Calu3 (cell line): ENCODE results near the gene DDX43. TPM values are rescaled to one million over a fixed set of nuclear protein-coding genes. Genes with fewer than 3 reads are reported as not detected.
"Not testable (repeated sequence)": the region's sequence is repeated elsewhere in the genome, so short reads cannot be mapped to it uniquely, and the experiment has no call there.

Experiments used
- BruUV-seq: library from RNA; stranded (reverse); fragments of 400-500 nt; replicated peaks from 2 replicates; lab custom pipeline; 2021; lab: Mats Ljungman, UMichigan
- CTCF ChIA-PET: fragments of 300-600 bp; sonication (Branson Sonifier 250); formaldehyde crosslinking; loops from one replicate; lab custom pipeline; 2022; ENCODE audit warnings: antibody characterized with exemption; lab: Charles Lee
- DNase-seq: peaks from one replicate; pipeline ENCODE4 v3.0.0; 2022
- H3K27ac Mint-ChIP-seq: one replicate; pipeline ENCODE4 v1.8.0; 2022; ENCODE audit warnings: mixed read lengths; ENCODE audit not compliant: unreplicated experiment
- H3K27me3 Mint-ChIP-seq: one replicate; pipeline ENCODE4 v1.8.0; 2022; ENCODE audit warnings: mixed read lengths; ENCODE audit not compliant: unreplicated experiment
- H3K36me3 Mint-ChIP-seq: one replicate; pipeline ENCODE4 v1.8.0; 2022; ENCODE audit warnings: mild to moderate bottlenecking, moderate library complexity, mixed read lengths; ENCODE audit not compliant: insufficient read depth, unreplicated experiment
- H3K4me1 Mint-ChIP-seq: one replicate; pipeline ENCODE4 v1.8.0; 2022; ENCODE audit warnings: mild to moderate bottlenecking, low read depth, mixed read lengths; ENCODE audit not compliant: unreplicated experiment
- H3K4me3 Mint-ChIP-seq: one replicate; pipeline ENCODE4 v1.8.0; 2022; ENCODE audit warnings: mild to moderate bottlenecking, low read depth, moderate library complexity, mixed read lengths; ENCODE audit not compliant: unreplicated experiment
- H3K9me3 Mint-ChIP-seq: one replicate; pipeline ENCODE4 v1.8.0; 2022; ENCODE audit warnings: low read depth, mixed read lengths; ENCODE audit not compliant: unreplicated experiment
- CTCF ChIP-seq: fragments of 200-600 bp; IDR thresholded peaks from one replicate; pipeline ENCODE4 v1.8.0; 2022; ENCODE audit warnings: antibody characterized with exemption; ENCODE audit not compliant: unreplicated experiment
- intact Hi-C: fragments of 100-400 bp; cut with micrococcal nuclease; formaldehyde crosslinking; loops from one replicate; pipeline ENCODE4 v1.10.0; 2022; ENCODE audit not compliant: unreplicated experiment
- total RNA-seq: library from RNA; stranded (reverse); gene quantifications from 2 replicates; pipeline ENCODE4 v1.2.3, GENCODE V29; 2022

DDX43 gene
- total RNA-seq, 1 experiment from 2014 or later = 13.4 TPM

GRCh38 chr6:73388800-73389512, 5.7 kb upstream of the DDX43 start:
- Mint-ChIP-seq H3K9me3 (no peaks in the 10 kb centered on the region), H3K4me3 (peak overlapping the region; percentile 80), H3K27ac (peak overlapping the region; percentile 90), H3K27me3 (no peaks in the 10 kb centered on the region), H3K36me3 (peaks cover 21% of the 10 kb centered on the region), H3K4me1 (peaks cover 15% of the 10 kb centered on the region)
- peak; percentile 65 for TF ChIP-seq CTCF
- CTCF ChIA-PET = interaction anchor here (0.9 to 1.7 kb wide), 3 partner anchors 61 to 265 kb away, joined by 3 to 19 read pairs (median 3); partner anchors contain the start of gene SLC17A5
- peak; percentile 74 for DNase-seq
- BruUV-seq = TSS peak; percentile 26
- intact Hi-C loops = loop anchor here (1.0 kb wide), 1 partner anchor 103 kb away; no protein-coding TSS in a partner anchor

GRCh38 chr6:73389854-73390253, 4.8 kb upstream of the DDX43 start:
- no peak for TF ChIP-seq CTCF
- Mint-ChIP-seq H3K4me3 (no peak overlapping the region), H3K4me1 (peaks cover 15% of the 10 kb centered on the region), H3K27me3 (no peaks in the 10 kb centered on the region), H3K36me3 (peaks cover 30% of the 10 kb centered on the region), H3K9me3 (no peaks in the 10 kb centered on the region), H3K27ac (no peak overlapping the region)
- CTCF ChIA-PET = interaction anchor here (0.7 kb wide), 1 partner anchor 104 kb away, joined by 3 read pairs; no protein-coding TSS in a partner anchor
- no TSS peak for BruUV-seq
- no peak for DNase-seq
- intact Hi-C loops = no loop called here

GRCh38 chr6:73391675-73392074, 3.0 kb upstream of the DDX43 start:
- peaks cover 34% of the 10 kb centered on the region for H3K36me3 Mint-ChIP-seq
- BruUV-seq = no TSS peak
- DNase-seq = no peak

GRCh38 chr6:73392188-73392587, 2.4 kb upstream of the DDX43 start:
- H3K4me3 Mint-ChIP-seq, BruUV-seq, CTCF ChIA-PET, DNase-seq, H3K27me3 Mint-ChIP-seq, H3K27ac Mint-ChIP-seq, H3K9me3 Mint-ChIP-seq, intact Hi-C loops: not testable (repeated sequence)
- H3K4me1 Mint-ChIP-seq = peaks cover 15% of the 10 kb centered on the region
- peaks cover 34% of the 10 kb centered on the region for H3K36me3 Mint-ChIP-seq

More at GRCh38 chr6:73391675-73392074, 3.0 kb upstream of the DDX43 start:
- intact Hi-C loops = no loop called here
- Mint-ChIP-seq H3K4me1 (peaks cover 15% of the 10 kb centered on the region), H3K4me3 (no peak overlapping the region), H3K27ac (no peak overlapping the region), H3K9me3 (no peaks in the 10 kb centered on the region), H3K27me3 (no peaks in the 10 kb centered on the region)
- CTCF ChIA-PET = no interaction called here
- no peak for TF ChIP-seq CTCF

- CTCF ChIA-PET = no interaction called here
- Mint-ChIP-seq H3K4me3 (peak overlapping the region; percentile 92), H3K27ac (peak overlapping the region; percentile 98), H3K4me1 (peaks cover 15% of the 10 kb centered on the region), H3K9me3 (no peaks in the 10 kb centered on the region), H3K27me3 (no peaks in the 10 kb centered on the region), H3K36me3 (peaks cover 34% of the 10 kb centered on the region)
- no peak for TF ChIP-seq CTCF
- no peak for DNase-seq
- BruUV-seq = no TSS peak
- intact Hi-C loops = no loop called here
Observed at GRCh38 chr6:73393278-73393677, 1.4 kb upstream of the DDX43 start.
